Activated effector memory CD4-positive, alpha-beta T cell treated with Interleukin-2 at 50 U/mL for 16 hours (primary cell): ENCODE data around the gene RNF38.
A peak's percentile ranks its signal among the peaks of the same experiment; 100 is the strongest.
"Not testable (repeated sequence)": the region's sequence is repeated elsewhere in the genome, so short reads cannot be mapped to it uniquely, and the experiment has no call there.

Source experiments
- DNase-seq: peaks from one replicate; pipeline ENCODE4 v3.0.0-alpha.2; 2020

The RNF38 gene

GRCh38 chr9:36399980-36400331 is at the start of gene RNF38:
Gene RNF38, minus strand, starts transcription at chr9:36400269. Its CDS starts 161 bp downstream, at chr9:36400108.
- no peak for DNase-seq

GRCh38 chr9:36448555-36448954 is 48.5 kb upstream of the RNF38 start:
- DNase-seq = not testable (repeated sequence)

- no peak for DNase-seq
These were observed 47.9 kb upstream of the RNF38 start for GRCh38 chr9:36448017-36448416.

- not testable (repeated sequence) for DNase-seq
These were observed 46.6 kb upstream of the RNF38 start for GRCh38 chr9:36446678-36447077.

- no peak for DNase-seq
These were observed 45.8 kb upstream of the RNF38 start for GRCh38 chr9:36445800-36446361.

GRCh38 chr9:36444203-36444602 is 44.1 kb upstream of the RNF38 start:
- DNase-seq = no peak

- no peak for DNase-seq
These were observed 43.5 kb upstream of the RNF38 start for GRCh38 chr9:36443581-36443980.

- DNase-seq = no peak
These were observed 42.6 kb upstream of the RNF38 start for GRCh38 chr9:36442710-36443109.

- DNase-seq = no peak
These were observed 41.9 kb upstream of the RNF38 start for GRCh38 chr9:36441966-36442365.

- no peak for DNase-seq
These were observed 38.6 kb upstream of the RNF38 start for GRCh38 chr9:36438536-36439236.

GRCh38 chr9:36437790-36438189 is 37.7 kb upstream of the RNF38 start:
- no peak for DNase-seq

- DNase-seq = no peak
These were observed 36.8 kb upstream of the RNF38 start for GRCh38 chr9:36436909-36437308.

GRCh38 chr9:36433386-36433785 is 33.3 kb upstream of the RNF38 start:
- DNase-seq = no peak

- DNase-seq = no peak
These were observed 31.0 kb upstream of the RNF38 start for GRCh38 chr9:36431078-36431477.

GRCh38 chr9:36426945-36427344 is 26.9 kb upstream of the RNF38 start:
- no peak for DNase-seq

GRCh38 chr9:36426348-36426747 is 26.3 kb upstream of the RNF38 start:
- no peak for DNase-seq

- no peak for DNase-seq
These were observed 24.4 kb upstream of the RNF38 start for GRCh38 chr9:36424289-36425055.

- no peak for DNase-seq
These were observed 23.1 kb upstream of the RNF38 start for GRCh38 chr9:36423206-36423605.

GRCh38 chr9:36416890-36417289 is 16.8 kb upstream of the RNF38 start:
- no peak for DNase-seq

GRCh38 chr9:36415822-36416525 is 15.9 kb upstream of the RNF38 start:
- no peak for DNase-seq

GRCh38 chr9:36411410-36411809 is 11.3 kb upstream of the RNF38 start:
- DNase-seq = not testable (repeated sequence)

GRCh38 chr9:36409076-36409475 is 9.0 kb upstream of the RNF38 start:
- not testable (repeated sequence) for DNase-seq

- peak; percentile 26 for DNase-seq
These were observed 7.2 kb upstream of the RNF38 start for GRCh38 chr9:36407122-36407723.
